GM12891 (cell line): Measurements from ENCODE around the gene KCNN1.
"Not testable (repeated sequence)": the region's sequence is repeated elsewhere in the genome, so short reads cannot be mapped to it uniquely, and the experiment has no call there.

Source experiments
- DNase-seq: peaks from one replicate; pipeline ENCODE4 v3.0.0; 2011; ENCODE audit warnings: low spot score; ENCODE audit not compliant: insufficient read length
- FAIRE-seq: peaks from 2 replicates; lab custom pipeline; 2011; peaks lifted over from hg19 to GRCh38; lab: Jason Lieb, UNC
- PAX5 ChIP-seq: IDR thresholded peaks from 2 replicates; pipeline ENCODE4 v1.6.1; 2011; ENCODE audit warnings: low read length, moderate library complexity, mild to moderate bottlenecking; ENCODE audit not compliant: insufficient read depth, severe bottlenecking
- POLR2A ChIP-seq: IDR thresholded peaks from 2 replicates; pipeline ENCODE4 v1.6.1; 2011; ENCODE audit warnings: low read depth, low read length, control low read depth
- POLR2AphosphoS5 ChIP-seq: IDR thresholded peaks from 2 replicates; pipeline ENCODE4 v1.6.1; 2011; ENCODE audit warnings: low read depth, low read length, control low read depth
- POU2F2 ChIP-seq: IDR thresholded peaks from 2 replicates; pipeline ENCODE4 v1.6.1; 2011; ENCODE audit warnings: low read depth, mild to moderate bottlenecking, control low read depth, low read length, moderate library complexity
- SPI1 ChIP-seq: IDR thresholded peaks from 2 replicates; pipeline ENCODE4 v1.6.1; 2011; ENCODE audit warnings: low read depth, low read length, control low read depth
- TAF1 ChIP-seq: IDR thresholded peaks from 2 replicates; pipeline ENCODE4 v1.6.1; 2011; ENCODE audit warnings: low read depth, low read length, control low read depth

The KCNN1 gene

GRCh38 chr19:17999684-18000479 lies 33.0 kb downstream of the KCNN1 start:
- no peak for TF ChIP-seq POLR2A
- TF ChIP-seq PAX5 = no peak
- TF ChIP-seq POLR2AphosphoS5 = no peak
- no peak for TF ChIP-seq POU2F2
- TF ChIP-seq TAF1 = no peak
- no peak for TF ChIP-seq SPI1
- DNase-seq (no peak), FAIRE-seq (no peak)

DNA sequence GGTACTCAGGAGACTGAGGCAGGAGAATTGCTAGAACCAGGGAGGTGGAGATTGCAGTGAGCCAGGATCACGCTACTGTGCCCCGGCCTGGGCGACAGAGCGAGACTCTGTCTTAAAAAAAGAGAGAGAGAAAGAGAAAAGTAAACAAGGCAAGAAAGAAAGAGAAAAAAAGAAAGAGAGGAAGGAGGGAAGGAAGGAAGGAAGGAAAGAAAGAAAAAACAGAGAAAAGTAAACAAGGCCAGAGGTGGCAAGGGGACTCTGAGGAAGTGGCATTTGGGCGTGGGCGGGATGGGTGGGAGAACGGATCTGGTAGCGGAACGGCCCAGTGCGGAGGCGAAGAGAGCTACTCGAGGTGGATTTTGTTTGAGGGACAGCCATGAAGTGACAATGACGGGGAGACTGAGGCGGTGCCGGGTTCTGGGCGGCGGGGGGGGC lies 33.6 kb downstream of the KCNN1 start:
- FAIRE-seq = no peak
- peak; percentile 48; the same call in 1 of the 2 replicates for TF ChIP-seq SPI1
- no peak for TF ChIP-seq POLR2AphosphoS5
- TF ChIP-seq POU2F2 = no peak
- no peak for TF ChIP-seq POLR2A
- no peak for TF ChIP-seq TAF1
- DNase-seq = no peak

DNA sequence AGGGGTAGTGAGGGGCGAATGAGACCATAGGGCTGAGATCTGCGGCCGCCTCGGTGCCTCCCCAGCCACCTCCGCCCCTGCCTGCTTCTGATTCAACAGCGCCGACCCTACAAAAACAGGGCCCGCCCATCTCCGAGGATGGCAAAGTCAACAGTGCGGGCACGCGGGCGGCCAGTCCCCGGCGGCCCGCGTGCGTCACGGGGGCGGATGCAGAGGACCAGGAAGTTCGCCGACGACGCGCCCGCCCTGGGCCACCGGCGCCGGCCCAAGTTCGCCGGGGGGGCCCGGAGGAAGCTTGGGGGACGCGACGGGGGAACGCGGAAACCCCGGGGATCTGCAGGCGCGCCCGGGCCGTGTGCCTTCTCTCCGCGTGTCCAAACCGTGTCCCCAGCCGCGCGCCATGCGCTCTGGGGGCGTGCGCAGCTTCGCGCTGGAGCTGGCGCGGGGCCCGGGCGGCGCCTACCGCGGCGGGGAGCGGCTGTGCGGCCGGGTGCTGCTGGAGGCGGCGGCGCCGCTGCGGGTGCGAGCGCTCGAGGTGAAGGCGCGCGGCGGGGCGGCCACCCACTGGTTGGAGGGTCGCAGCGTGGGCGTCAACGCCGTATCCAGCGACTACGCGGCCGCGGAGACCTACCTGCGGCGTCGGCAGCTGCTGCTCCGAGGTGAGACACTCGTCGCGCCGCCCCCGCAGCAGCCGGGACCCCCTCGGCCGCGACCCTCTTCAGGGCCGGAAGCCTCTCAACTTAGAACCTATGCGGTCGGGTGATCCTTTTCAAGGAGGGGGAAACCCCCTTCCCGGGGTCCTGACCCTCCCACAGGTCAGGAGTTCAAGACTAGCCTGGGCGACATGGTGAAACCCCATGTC lies 34.2 kb downstream of the KCNN1 start:
- TF ChIP-seq POLR2AphosphoS5 (peak; percentile 49; the same call in 1 of the 2 replicates), POLR2A (no peak), PAX5 (no peak), POU2F2 (no peak), SPI1 (no peak), TAF1 (peak; percentile 33)
- FAIRE-seq = peak; percentile 87
- DNase-seq = peak; percentile 81

DNA sequence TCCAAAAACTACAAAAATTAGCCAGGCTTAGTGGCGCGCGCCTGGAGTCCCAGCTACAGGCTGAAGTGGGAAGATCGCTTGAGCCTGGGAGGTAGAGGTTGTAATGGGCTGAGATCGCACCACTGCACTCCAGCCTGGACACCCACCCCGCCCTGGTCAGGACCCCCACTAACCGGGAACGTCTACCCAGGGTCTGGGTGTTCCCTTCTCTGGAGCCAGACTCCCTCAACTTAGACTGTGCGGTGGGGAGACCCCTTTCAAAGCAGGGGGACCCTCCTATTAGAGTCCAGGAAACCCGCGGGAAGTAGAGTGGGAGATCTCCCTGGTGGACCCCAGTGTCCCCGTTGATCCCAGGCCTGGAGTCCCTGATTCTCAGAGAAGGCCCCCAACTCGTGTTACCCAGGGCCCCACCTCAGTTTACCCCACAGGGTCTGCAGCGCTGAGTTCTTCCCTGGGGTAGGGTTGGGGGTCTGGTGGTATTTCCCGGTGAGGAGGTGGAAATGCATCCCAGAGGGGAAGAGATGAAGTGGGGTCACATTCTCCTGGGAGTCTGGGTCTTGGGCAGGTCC lies 35.0 kb downstream of the KCNN1 start:
- TF ChIP-seq POU2F2 (no peak), POLR2A (no peak), PAX5 (no peak), POLR2AphosphoS5 (no peak), SPI1 (no peak), TAF1 (no peak)
- DNase-seq (no peak), FAIRE-seq (no peak)

GRCh38 chr19:18002347-18002850 lies 35.5 kb downstream of the KCNN1 start:
- no peak for FAIRE-seq
- DNase-seq = no peak
- TF ChIP-seq POLR2A (no peak), SPI1 (peak; percentile 43), TAF1 (no peak), POU2F2 (no peak), PAX5 (no peak)

- DNase-seq = not testable (repeated sequence)
Measured at GRCh38 chr19:18005750-18006149, 38.8 kb downstream of the KCNN1 start.

GRCh38 chr19:18007044-18007916 lies 40.4 kb downstream of the KCNN1 start:
- DNase-seq (peak; percentile 86), FAIRE-seq (peak; percentile 99)
- TF ChIP-seq POU2F2 = 0 out of 2 replicates have a peak, but pooled peaks have one; percentile 44
- TF ChIP-seq POLR2A = no peak

More at GRCh38 chr19:18005750-18006149, 38.8 kb downstream of the KCNN1 start:
- FAIRE-seq = not testable (repeated sequence)

GRCh38 chr19:18007917-18008673 lies 41.2 kb downstream of the KCNN1 start, which contains the start of gene ARRDC2:
TSS of gene ARRDC2 (plus strand) at chr19:18008170. CDS start at chr19:18008311, 141 bp downstream.
- no peak for TF ChIP-seq POLR2AphosphoS5
- TF ChIP-seq POU2F2 = no peak
- no peak for TF ChIP-seq PAX5
- no peak for TF ChIP-seq TAF1
- TF ChIP-seq POLR2A = no peak
- DNase-seq (peak; percentile 97), FAIRE-seq (peak; percentile 98)

GRCh38 chr19:18008814-18009213 lies 41.9 kb downstream of the KCNN1 start:
- FAIRE-seq = peak; percentile 13
- no peak for TF ChIP-seq POLR2A
- TF ChIP-seq PAX5 = no peak
- TF ChIP-seq POU2F2 = no peak
- TF ChIP-seq SPI1 = no peak
- no peak for TF ChIP-seq TAF1
- DNase-seq = no peak
